ENCODE results near the gene RALA.

RALA gene

DNA sequence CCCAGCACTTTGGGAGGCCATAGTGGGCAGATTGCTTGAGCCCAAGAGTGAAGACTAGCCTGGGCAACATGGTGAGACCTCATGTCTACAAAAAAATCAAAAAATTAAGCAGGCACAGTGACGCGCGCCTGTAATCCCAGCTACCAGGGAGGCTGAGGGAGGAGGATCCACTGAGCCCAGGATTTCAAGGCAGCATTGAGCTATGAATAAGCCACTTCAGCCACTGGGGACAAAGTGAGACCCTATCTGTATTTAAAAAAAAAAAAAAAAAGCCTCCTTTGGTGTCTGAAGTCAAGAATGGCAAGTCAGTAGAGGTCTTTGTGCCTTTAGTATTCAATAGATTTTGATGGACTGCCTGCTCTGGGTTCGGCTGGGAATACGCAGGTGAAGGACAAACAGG lies 85.7 kb downstream of the RALA start:
- H3K27ac ChIP-seq (ENCODE audit: low read depth, low read length): no peak overlapping the region
- no peak overlapping the region for H3K9ac ChIP-seq (ENCODE audit: low read depth, low read length)
- H3K36me3 ChIP-seq (ENCODE audit: control insufficient read depth, insufficient read depth, low read length): peaks cover 12% of the 10 kb centered on the region
- H3K9me3 ChIP-seq (ENCODE audit: control insufficient read depth, insufficient read depth, low read length): peaks cover 14% of the 10 kb centered on the region
- no peak overlapping the region for H3K4me3 ChIP-seq (ENCODE audit: low read depth, low read length)
- H3K27me3 ChIP-seq (ENCODE audit: control insufficient read depth, insufficient read depth, low read length): no peaks in the 10 kb centered on the region
- 0 out of 2 replicates have a peak, but pooled peaks cover 5% of the 10 kb centered on the region for H3K4me1 ChIP-seq (ENCODE audit: control insufficient read depth, insufficient read depth, low read length)

- H3K9ac ChIP-seq (ENCODE audit: low read depth, low read length): no peak overlapping the region
- H3K27me3 ChIP-seq (ENCODE audit: control insufficient read depth, insufficient read depth, low read length): no peaks in the 10 kb centered on the region
- H3K9me3 ChIP-seq (ENCODE audit: control insufficient read depth, insufficient read depth, low read length): peaks cover 22% of the 10 kb centered on the region
- H3K4me3 ChIP-seq (ENCODE audit: low read depth, low read length): no peak overlapping the region
- peaks cover 12% of the 10 kb centered on the region for H3K36me3 ChIP-seq (ENCODE audit: control insufficient read depth, insufficient read depth, low read length)
- no peak overlapping the region for H3K27ac ChIP-seq (ENCODE audit: low read depth, low read length)
- H3K4me1 ChIP-seq (ENCODE audit: control insufficient read depth, insufficient read depth, low read length): 0 out of 2 replicates have a peak, but pooled peaks cover 5% of the 10 kb centered on the region
Measured at GRCh38 chr7:39709768-39710311, 86.5 kb downstream of the RALA start.

GRCh38 chr7:39712751-39713150 lies 89.4 kb downstream of the RALA start:
- H3K27me3 ChIP-seq (ENCODE audit: control insufficient read depth, insufficient read depth, low read length): no peaks in the 10 kb centered on the region
- H3K4me3 ChIP-seq (ENCODE audit: low read depth, low read length): no peak overlapping the region
- H3K27ac ChIP-seq (ENCODE audit: low read depth, low read length): no peak overlapping the region
- peaks cover 36% of the 10 kb centered on the region for H3K9me3 ChIP-seq (ENCODE audit: control insufficient read depth, insufficient read depth, low read length)
- no peaks in the 10 kb centered on the region for H3K36me3 ChIP-seq (ENCODE audit: control insufficient read depth, insufficient read depth, low read length)
- H3K9ac ChIP-seq (ENCODE audit: low read depth, low read length): no peak overlapping the region
- 0 out of 2 replicates have a peak, but pooled peaks cover 5% of the 10 kb centered on the region for H3K4me1 ChIP-seq (ENCODE audit: control insufficient read depth, insufficient read depth, low read length)

DNA sequence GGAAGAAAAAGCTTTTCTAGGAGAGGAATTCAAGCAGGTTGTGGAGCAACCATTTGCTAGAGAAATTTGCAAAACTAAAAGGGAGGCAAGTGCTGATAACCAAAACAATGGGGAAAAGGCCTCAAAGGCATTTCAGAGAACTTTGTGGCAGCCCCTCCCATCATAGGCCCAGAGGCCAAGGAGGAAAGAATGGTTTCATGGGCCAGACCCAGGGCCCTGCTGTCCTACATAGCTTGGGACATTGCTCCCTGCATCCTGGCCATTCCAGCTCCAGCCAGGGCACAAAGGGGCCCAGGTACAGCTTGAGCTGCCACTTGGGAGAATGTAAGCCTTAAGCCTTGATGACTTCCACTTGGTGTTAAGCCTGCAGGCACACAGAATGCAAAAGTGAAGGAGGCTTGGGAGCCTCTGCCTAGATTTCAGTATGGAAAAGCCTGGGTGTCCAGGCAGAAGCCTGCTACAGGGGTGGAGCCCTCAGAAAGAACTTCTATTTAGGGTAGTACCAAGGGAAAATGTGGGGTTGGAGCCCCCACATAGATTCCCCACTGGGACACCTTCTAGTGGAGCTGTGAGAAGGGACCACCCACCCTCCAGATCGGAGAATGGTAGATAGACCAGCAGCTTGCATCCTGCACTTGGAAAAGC lies 91.2 kb downstream of the RALA start:
- Histone ChIP-seq H3K4me3 (ENCODE audit: low read depth, low read length) (no peak overlapping the region), H3K9me3 (ENCODE audit: control insufficient read depth, insufficient read depth, low read length) (peaks cover 36% of the 10 kb centered on the region)

DNA sequence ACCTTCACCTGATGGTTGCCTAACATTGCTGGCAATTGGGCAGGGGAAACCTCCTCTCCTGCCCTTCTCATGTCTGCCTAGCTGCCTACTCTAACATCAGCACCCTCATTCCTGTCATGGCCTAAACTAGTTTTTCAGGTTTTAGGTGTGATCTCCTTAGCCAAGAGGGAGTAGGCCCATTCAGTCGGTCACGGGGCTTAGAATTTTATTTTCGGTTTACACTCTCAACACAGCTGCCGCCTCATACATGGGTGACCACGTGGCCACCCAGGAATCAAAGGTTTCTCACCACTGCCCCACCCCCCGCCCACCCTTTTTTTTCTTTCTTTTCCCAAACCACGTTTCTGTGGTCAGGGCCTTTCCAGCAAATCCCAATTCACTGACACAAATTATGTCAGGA lies 97.2 kb downstream of the RALA start:
- Histone ChIP-seq H3K27ac (ENCODE audit: low read depth, low read length) (no peak overlapping the region), H3K4me3 (ENCODE audit: low read depth, low read length) (no peak overlapping the region), H3K36me3 (ENCODE audit: control insufficient read depth, insufficient read depth, low read length) (no peaks in the 10 kb centered on the region), H3K4me1 (ENCODE audit: control insufficient read depth, insufficient read depth, low read length) (peaks cover 27% of the 10 kb centered on the region), H3K9me3 (ENCODE audit: control insufficient read depth, insufficient read depth, low read length) (peaks cover 7% of the 10 kb centered on the region), H3K9ac (ENCODE audit: low read depth, low read length) (no peak overlapping the region), H3K27me3 (ENCODE audit: control insufficient read depth, insufficient read depth, low read length) (no peaks in the 10 kb centered on the region)

More for the DNA sequence above, 91.2 kb downstream of the RALA start:
- no peak overlapping the region for H3K9ac ChIP-seq (ENCODE audit: low read depth, low read length)
- H3K27ac ChIP-seq (ENCODE audit: low read depth, low read length): no peak overlapping the region
- H3K36me3 ChIP-seq (ENCODE audit: control insufficient read depth, insufficient read depth, low read length): no peaks in the 10 kb centered on the region
- no peaks in the 10 kb centered on the region for H3K27me3 ChIP-seq (ENCODE audit: control insufficient read depth, insufficient read depth, low read length)
- peaks cover 10% of the 10 kb centered on the region for H3K4me1 ChIP-seq (ENCODE audit: control insufficient read depth, insufficient read depth, low read length)

DNA sequence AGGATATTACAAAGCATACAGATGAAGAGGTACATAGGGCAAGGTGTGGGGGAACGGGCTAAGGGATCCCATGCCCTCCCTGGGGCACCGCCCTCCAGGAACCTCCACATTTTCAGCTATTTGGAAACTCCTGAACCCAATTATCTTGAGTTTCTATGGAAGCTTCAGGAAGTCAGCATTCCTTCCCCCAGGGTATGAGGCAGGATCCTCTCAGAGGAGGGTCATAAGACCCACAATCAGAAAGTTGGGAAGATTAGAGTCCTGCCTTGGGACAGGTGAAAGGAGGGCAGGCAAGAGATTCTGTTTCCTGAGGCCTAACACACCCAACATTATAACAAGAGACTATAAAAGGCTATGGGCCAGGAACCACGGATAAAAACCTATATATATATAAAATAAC lies 98.0 kb downstream of the RALA start:
- Histone ChIP-seq H3K9ac (ENCODE audit: low read depth, low read length) (no peak overlapping the region), H3K27me3 (ENCODE audit: control insufficient read depth, insufficient read depth, low read length) (no peaks in the 10 kb centered on the region), H3K4me3 (ENCODE audit: low read depth, low read length) (no peak overlapping the region), H3K36me3 (ENCODE audit: control insufficient read depth, insufficient read depth, low read length) (no peaks in the 10 kb centered on the region), H3K27ac (ENCODE audit: low read depth, low read length) (peak overlapping the region; percentile 14), H3K9me3 (ENCODE audit: control insufficient read depth, insufficient read depth, low read length) (peaks cover under 1% of the 10 kb centered on the region; the same call in 1 of the 2 replicates), H3K4me1 (ENCODE audit: control insufficient read depth, insufficient read depth, low read length) (peaks cover 27% of the 10 kb centered on the region)

DNA sequence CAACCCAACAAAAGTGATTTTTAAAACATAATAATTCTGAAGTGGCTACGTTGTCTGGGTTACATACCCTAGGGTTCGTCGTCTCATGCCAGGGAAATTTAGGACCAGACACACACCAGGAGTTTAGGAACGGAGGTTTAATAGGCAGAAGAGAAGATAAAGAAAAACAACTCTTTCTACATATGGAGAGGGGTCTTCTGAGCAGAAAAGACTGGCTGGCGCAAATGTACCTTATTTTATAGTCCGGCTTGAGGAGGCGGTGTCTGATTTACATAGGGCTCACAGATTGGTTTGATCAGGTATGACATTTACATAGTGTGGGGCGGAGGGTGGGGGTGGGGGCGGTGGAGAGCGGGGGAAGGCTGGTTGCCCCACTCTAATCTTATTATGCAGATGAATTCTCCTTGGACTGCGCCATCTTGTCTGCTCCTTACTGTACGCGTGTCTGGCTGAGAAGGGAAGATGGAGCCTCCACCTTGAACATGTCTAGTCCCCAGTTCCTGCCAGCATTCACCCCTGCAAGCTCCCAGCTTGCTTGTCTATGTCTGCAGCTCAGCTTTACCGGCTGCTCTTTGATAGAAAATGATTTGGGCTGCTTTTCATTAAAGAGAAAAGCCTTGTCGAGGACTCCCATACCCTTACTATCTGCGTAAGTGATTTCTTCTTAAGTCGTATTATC lies 98.7 kb downstream of the RALA start:
- Histone ChIP-seq H3K27ac (ENCODE audit: low read depth, low read length) (no peak overlapping the region), H3K9me3 (ENCODE audit: control insufficient read depth, insufficient read depth, low read length) (no peaks in the 10 kb centered on the region)

DNA sequence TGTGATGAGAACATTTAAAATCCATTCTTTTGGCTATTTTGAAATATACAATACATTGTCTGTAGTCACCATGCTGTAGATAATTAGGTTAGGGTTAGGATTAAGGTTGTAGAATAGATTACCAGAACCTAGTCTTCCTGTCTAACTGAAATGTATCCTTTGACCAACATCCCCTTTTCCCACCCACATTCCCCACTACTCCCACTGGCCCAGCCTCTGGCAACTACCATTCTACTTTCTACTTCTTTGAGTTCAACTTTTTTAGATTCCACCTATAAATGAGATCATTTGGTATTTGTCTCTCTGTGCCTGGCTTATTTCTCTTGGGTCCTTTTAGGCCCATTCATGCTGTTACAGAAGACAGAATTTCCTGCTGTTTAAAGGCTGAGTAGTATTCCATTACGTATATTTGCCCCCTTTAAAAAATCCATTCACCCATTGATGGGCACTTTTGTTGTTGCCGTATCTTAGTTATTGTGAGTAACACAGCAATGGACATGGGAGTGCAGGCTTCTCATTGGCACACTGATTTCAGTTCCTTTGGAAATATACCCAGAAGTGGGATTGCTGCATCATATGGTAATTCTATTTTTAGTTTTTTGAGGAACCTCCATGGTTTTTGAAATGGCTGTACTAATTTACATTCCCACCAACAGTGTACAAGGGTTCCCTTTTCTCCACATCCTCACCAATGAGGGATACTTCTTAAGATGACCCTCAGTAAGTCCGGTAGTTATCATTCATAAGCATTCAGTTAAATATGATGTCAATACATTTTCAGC lies 104.0 kb downstream of the RALA start:
- no peak overlapping the region for H3K4me3 ChIP-seq (ENCODE audit: low read depth, low read length)

More for the DNA sequence above, 98.7 kb downstream of the RALA start:
- Histone ChIP-seq H3K4me3 (ENCODE audit: low read depth, low read length) (no peak overlapping the region), H3K4me1 (ENCODE audit: control insufficient read depth, insufficient read depth, low read length) (peaks cover 27% of the 10 kb centered on the region), H3K36me3 (ENCODE audit: control insufficient read depth, insufficient read depth, low read length) (no peaks in the 10 kb centered on the region), H3K27me3 (ENCODE audit: control insufficient read depth, insufficient read depth, low read length) (no peaks in the 10 kb centered on the region), H3K9ac (ENCODE audit: low read depth, low read length) (no peak overlapping the region)

GRCh38 chr7:39732837-39733804 lies 109.7 kb downstream of the RALA start:
- H3K36me3 ChIP-seq (ENCODE audit: control insufficient read depth, insufficient read depth, low read length): no peaks in the 10 kb centered on the region
- peak overlapping the region; percentile 83 for H3K4me3 ChIP-seq (ENCODE audit: low read depth, low read length)
- no peaks in the 10 kb centered on the region for H3K9me3 ChIP-seq (ENCODE audit: control insufficient read depth, insufficient read depth, low read length)
- H3K27ac ChIP-seq (ENCODE audit: low read depth, low read length): peak overlapping the region; percentile 99
- peaks cover 16% of the 10 kb centered on the region for H3K27me3 ChIP-seq (ENCODE audit: control insufficient read depth, insufficient read depth, low read length)
- H3K4me1 ChIP-seq (ENCODE audit: control insufficient read depth, insufficient read depth, low read length): peaks cover 27% of the 10 kb centered on the region
- H3K9ac ChIP-seq (ENCODE audit: low read depth, low read length): peak overlapping the region; percentile 88

More for the DNA sequence above, 104.0 kb downstream of the RALA start:
- Histone ChIP-seq H3K27ac (ENCODE audit: low read depth, low read length) (no peak overlapping the region), H3K9ac (ENCODE audit: low read depth, low read length) (no peak overlapping the region), H3K27me3 (ENCODE audit: control insufficient read depth, insufficient read depth, low read length) (peaks cover 14% of the 10 kb centered on the region), H3K9me3 (ENCODE audit: control insufficient read depth, insufficient read depth, low read length) (no peaks in the 10 kb centered on the region), H3K36me3 (ENCODE audit: control insufficient read depth, insufficient read depth, low read length) (no peaks in the 10 kb centered on the region), H3K4me1 (ENCODE audit: control insufficient read depth, insufficient read depth, low read length) (peaks cover 4% of the 10 kb centered on the region; the same call in 1 of the 2 replicates)

Data from HUES48 (cell line).